SH-SY5Y (cell line): ENCODE results near the gene PPP3R1.

Experiments used
- GATA2 ChIP-seq: IDR thresholded peaks from 2 replicates; pipeline ENCODE4 v1.6.1; 2011; ENCODE audit warnings: mild to moderate bottlenecking, low read depth, low read length
- GATA3 ChIP-seq: IDR thresholded peaks from 2 replicates; pipeline ENCODE4 v1.6.1; 2011; ENCODE audit warnings: low read depth, mild to moderate bottlenecking, low read length, moderate library complexity

DNA sequence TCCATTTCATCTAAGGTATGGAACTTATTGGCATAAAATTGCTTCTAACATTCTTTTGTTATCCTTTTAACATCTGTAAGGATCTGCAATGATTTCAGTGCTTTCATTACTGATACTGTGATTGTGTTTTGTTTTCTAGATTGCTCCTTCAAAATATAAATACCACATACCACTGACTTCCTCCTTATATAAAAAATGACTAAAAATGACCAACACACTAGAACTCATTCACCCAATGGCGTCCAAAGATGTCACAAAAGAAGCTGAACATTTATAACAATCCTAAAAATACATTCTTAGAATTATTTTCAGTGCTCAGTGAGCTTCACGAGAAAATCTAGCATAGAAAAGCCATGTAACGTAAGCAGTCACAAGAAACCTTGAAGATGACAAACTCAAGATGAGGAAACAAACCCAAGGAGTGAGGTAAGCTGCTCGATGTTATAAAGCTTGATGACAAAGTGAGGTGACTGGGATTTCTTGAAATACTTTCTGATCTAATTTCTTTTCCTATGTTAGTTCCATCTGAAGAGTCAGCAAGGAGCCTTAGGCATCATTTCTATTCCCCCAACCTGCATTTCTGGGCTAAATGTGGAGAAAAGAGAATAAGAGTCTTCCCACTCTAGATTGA is 52.1 kb downstream of the PPP3R1 start:
- TF ChIP-seq GATA3 (no peak), GATA2 (no peak)
